Epithelial cell of esophagus (primary cell): ENCODE results near the gene MRPS12.
"Not testable (repeated sequence)": the region's sequence is repeated elsewhere in the genome, so short reads cannot be mapped to it uniquely, and the experiment has no call there.

Source experiments
- DNase-seq: peaks from one replicate; pipeline ENCODE4 v3.0.0; 2010; ENCODE audit warnings: low read depth
- H3K4me3 ChIP-seq: 2 replicates; pipeline ENCODE4 v1.5.1; 2011; ENCODE audit warnings: mild to moderate bottlenecking, low read length, control low read depth
- CTCF ChIP-seq: IDR thresholded peaks from 2 replicates; pipeline ENCODE4 v1.5.1; 2011; ENCODE audit warnings: low read depth, mild to moderate bottlenecking, low read length, control low read depth, inconsistent platforms; ENCODE audit not compliant: insufficient read depth; ENCODE audit errors: missing control alignments

Gene MRPS12

GRCh38 chr19:38930776-38931520 is at the start of gene MRPS12:
TSS of gene MRPS12 (plus strand) at chr19:38930944. CDS start at chr19:38931295, 351 bp downstream.
- H3K4me3 ChIP-seq, result peak within 1 kb of the TSS; percentile 99
- DNase-seq, result peak; percentile 100
- no peak for TF ChIP-seq CTCF

GRCh38 chr19:38883286-38883685 is 47.5 kb upstream of the MRPS12 start:
- H3K4me3 ChIP-seq, result no peak overlapping the region
- TF ChIP-seq CTCF, result no peak
- no peak for DNase-seq

GRCh38 chr19:38884691-38885090 is 46.1 kb upstream of the MRPS12 start:
- not testable (repeated sequence) for DNase-seq, H3K4me3 ChIP-seq

- no peak for DNase-seq
- TF ChIP-seq CTCF, result no peak
- H3K4me3 ChIP-seq, result no peak overlapping the region
Measured at GRCh38 chr19:38888876-38889275, 41.9 kb upstream of the MRPS12 start.

- no peak for DNase-seq
- TF ChIP-seq CTCF, result no peak
- H3K4me3 ChIP-seq, result no peak overlapping the region
Measured at GRCh38 chr19:38889803-38890202, 40.9 kb upstream of the MRPS12 start.

- TF ChIP-seq CTCF, result no peak
- no peak for DNase-seq
Measured at GRCh38 chr19:38890686-38891085, 40.1 kb upstream of the MRPS12 start.

GRCh38 chr19:38891771-38892170 is 39.0 kb upstream of the MRPS12 start:
- TF ChIP-seq CTCF, result no peak
- no peak for DNase-seq
- no peak overlapping the region for H3K4me3 ChIP-seq

More at GRCh38 chr19:38890686-38891085, 40.1 kb upstream of the MRPS12 start:
- no peak overlapping the region for H3K4me3 ChIP-seq
